H1 (cell line): ENCODE measurements around the gene ORC6. TPM values are rescaled to one million over a fixed set of nuclear protein-coding genes. Genes with fewer than 3 reads are reported as not detected.

Source experiments
- CBX8 ChIP-seq: fragments of 300-800, 300-1000 bp; sonication (generic); IDR thresholded peaks from 2 replicates; pipeline ENCODE4 v1.7.1; 2016; ENCODE audit warnings: low read depth, low read length, borderline replicate concordance
- CHD1 ChIP-seq: IDR thresholded peaks from 2 replicates; pipeline ENCODE4 v1.6.1; 2012; ENCODE audit warnings: low read depth, low read length, improper control_type of control experiment
- CTBP2 ChIP-seq: IDR thresholded peaks from 2 replicates; pipeline ENCODE4 v1.7.0; 2011; ENCODE audit warnings: borderline replicate concordance, mild to moderate bottlenecking, moderate library complexity, mixed read lengths, low read length; ENCODE audit not compliant: insufficient read depth, insufficient read length
- FOSL1 ChIP-seq: IDR thresholded peaks from 2 replicates; pipeline ENCODE4 v1.6.1; 2011; ENCODE audit warnings: mild to moderate bottlenecking, low read depth, low read length, moderate library complexity; ENCODE audit not compliant: insufficient read depth
- PHF8 ChIP-seq: fragments of 200-600 bp; sonication (generic); conservative IDR thresholded peaks from 2 replicates; pipeline ENCODE4 v1.7.1; 2012; ENCODE audit warnings: low read depth, mild to moderate bottlenecking, inconsistent platforms, low read length, moderate library complexity
- polyA plus RNA-seq, 7 experiments: library from polyadenylated mRNA; depleted of rRNA in 3 of 7; stranded (reverse) in 5 of 7; unstranded in 2 of 7; fragments of >200 nt in 5 of 7; fragments of 200-250 nt in 2 of 7; gene quantifications; 1 replicate in 5 of 7; 2 replicates in 1 of 7; 4 replicates in 1 of 7; pipeline versions ENCODE4 v1.2.1 to v1.2.3, GENCODE V29; 2011 to 2013; ENCODE audit warnings: missing spikeins in 2 of 7, mixed read lengths in 2 of 7
- total RNA-seq: library from RNA; stranded (reverse); fragmentation: NEBNext Ultra II Directional; extraction: Animal tissue kit (Norgen Biotek cat#: 25700); gene quantifications from 2 replicates; pipeline ENCODE4 v1.2.1, GENCODE V29; 2021
- TF ChIP-seq, protein P1 (sequence below): fragments of 300-600 bp; sonication (generic); IDR thresholded peaks from 2 replicates; pipeline ENCODE4 v1.7.1; 2012; ENCODE audit warnings: low read length, moderate library complexity, mild to moderate bottlenecking, inconsistent platforms; ENCODE audit not compliant: insufficient replicate concordance

The ORC6 gene
- total and polyA plus RNA-seq, 2 of the 8 experiments (the other 6 are each of a cell fraction or from before 2014, with no cell fraction given): 41.8 to 67.4 TPM

DNA sequence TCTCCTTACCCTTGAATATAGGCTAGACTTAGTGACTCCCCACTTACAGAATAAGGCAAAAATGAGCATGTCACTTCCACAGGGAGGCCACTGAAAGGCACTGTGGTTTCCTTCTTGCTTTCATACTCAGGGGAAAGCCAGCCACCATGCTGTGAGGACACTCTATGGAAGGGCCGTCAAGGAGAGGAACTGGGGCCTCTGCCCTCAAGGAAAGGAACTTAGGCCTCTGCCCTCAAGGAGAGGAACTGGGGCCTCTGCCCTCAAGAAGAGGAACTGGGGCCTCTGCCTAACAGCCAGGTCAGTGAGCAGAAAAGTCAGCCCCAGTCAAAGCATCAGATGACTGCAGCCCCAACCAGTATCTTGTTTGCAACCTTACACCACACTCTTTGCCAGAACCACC lies 30.5 kb upstream of the ORC6 start (continued):
- TF ChIP-seq, protein P1, sequence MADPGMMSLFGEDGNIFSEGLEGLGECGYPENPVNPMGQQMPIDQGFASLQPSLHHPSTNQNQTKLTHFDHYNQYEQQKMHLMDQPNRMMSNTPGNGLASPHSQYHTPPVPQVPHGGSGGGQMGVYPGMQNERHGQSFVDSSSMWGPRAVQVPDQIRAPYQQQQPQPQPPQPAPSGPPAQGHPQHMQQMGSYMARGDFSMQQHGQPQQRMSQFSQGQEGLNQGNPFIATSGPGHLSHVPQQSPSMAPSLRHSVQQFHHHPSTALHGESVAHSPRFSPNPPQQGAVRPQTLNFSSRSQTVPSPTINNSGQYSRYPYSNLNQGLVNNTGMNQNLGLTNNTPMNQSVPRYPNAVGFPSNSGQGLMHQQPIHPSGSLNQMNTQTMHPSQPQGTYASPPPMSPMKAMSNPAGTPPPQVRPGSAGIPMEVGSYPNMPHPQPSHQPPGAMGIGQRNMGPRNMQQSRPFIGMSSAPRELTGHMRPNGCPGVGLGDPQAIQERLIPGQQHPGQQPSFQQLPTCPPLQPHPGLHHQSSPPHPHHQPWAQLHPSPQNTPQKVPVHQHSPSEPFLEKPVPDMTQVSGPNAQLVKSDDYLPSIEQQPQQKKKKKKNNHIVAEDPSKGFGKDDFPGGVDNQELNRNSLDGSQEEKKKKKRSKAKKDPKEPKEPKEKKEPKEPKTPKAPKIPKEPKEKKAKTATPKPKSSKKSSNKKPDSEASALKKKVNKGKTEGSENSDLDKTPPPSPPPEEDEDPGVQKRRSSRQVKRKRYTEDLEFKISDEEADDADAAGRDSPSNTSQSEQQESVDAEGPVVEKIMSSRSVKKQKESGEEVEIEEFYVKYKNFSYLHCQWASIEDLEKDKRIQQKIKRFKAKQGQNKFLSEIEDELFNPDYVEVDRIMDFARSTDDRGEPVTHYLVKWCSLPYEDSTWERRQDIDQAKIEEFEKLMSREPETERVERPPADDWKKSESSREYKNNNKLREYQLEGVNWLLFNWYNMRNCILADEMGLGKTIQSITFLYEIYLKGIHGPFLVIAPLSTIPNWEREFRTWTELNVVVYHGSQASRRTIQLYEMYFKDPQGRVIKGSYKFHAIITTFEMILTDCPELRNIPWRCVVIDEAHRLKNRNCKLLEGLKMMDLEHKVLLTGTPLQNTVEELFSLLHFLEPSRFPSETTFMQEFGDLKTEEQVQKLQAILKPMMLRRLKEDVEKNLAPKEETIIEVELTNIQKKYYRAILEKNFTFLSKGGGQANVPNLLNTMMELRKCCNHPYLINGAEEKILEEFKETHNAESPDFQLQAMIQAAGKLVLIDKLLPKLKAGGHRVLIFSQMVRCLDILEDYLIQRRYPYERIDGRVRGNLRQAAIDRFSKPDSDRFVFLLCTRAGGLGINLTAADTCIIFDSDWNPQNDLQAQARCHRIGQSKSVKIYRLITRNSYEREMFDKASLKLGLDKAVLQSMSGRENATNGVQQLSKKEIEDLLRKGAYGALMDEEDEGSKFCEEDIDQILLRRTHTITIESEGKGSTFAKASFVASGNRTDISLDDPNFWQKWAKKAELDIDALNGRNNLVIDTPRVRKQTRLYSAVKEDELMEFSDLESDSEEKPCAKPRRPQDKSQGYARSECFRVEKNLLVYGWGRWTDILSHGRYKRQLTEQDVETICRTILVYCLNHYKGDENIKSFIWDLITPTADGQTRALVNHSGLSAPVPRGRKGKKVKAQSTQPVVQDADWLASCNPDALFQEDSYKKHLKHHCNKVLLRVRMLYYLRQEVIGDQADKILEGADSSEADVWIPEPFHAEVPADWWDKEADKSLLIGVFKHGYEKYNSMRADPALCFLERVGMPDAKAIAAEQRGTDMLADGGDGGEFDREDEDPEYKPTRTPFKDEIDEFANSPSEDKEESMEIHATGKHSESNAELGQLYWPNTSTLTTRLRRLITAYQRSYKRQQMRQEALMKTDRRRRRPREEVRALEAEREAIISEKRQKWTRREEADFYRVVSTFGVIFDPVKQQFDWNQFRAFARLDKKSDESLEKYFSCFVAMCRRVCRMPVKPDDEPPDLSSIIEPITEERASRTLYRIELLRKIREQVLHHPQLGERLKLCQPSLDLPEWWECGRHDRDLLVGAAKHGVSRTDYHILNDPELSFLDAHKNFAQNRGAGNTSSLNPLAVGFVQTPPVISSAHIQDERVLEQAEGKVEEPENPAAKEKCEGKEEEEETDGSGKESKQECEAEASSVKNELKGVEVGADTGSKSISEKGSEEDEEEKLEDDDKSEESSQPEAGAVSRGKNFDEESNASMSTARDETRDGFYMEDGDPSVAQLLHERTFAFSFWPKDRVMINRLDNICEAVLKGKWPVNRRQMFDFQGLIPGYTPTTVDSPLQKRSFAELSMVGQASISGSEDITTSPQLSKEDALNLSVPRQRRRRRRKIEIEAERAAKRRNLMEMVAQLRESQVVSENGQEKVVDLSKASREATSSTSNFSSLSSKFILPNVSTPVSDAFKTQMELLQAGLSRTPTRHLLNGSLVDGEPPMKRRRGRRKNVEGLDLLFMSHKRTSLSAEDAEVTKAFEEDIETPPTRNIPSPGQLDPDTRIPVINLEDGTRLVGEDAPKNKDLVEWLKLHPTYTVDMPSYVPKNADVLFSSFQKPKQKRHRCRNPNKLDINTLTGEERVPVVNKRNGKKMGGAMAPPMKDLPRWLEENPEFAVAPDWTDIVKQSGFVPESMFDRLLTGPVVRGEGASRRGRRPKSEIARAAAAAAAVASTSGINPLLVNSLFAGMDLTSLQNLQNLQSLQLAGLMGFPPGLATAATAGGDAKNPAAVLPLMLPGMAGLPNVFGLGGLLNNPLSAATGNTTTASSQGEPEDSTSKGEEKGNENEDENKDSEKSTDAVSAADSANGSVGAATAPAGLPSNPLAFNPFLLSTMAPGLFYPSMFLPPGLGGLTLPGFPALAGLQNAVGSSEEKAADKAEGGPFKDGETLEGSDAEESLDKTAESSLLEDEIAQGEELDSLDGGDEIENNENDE: no peak
- no peak for TF ChIP-seq CBX8
- TF ChIP-seq FOSL1: no peak
- TF ChIP-seq CTBP2: no peak
- no peak for TF ChIP-seq CHD1
- no peak for TF ChIP-seq PHF8
